Measurements from ENCODE around the gene MACROD2.

MACROD2 gene

DNA sequence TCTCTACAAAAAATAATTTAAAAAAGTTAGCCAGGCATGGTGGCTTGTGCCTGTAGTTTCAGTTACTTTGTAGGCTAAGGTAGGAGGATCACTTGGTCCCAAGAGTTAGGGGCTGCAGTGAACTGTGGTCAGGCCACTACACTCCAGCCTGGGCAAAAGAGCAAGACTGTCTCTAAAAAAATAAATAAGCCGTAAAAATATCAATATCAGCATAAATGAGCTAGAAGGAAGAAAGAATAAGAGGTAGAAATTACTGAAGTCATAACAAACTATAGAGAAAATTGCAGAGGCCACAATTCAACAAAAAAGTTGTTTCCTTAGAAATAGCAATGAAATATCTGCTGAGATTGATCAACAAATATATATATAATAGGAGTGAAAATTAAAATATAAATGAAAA, 1169.4 kb downstream of the MACROD2 start:
- CTCF ChIA-PET: no interaction called here
- TF ChIP-seq, protein P1, sequence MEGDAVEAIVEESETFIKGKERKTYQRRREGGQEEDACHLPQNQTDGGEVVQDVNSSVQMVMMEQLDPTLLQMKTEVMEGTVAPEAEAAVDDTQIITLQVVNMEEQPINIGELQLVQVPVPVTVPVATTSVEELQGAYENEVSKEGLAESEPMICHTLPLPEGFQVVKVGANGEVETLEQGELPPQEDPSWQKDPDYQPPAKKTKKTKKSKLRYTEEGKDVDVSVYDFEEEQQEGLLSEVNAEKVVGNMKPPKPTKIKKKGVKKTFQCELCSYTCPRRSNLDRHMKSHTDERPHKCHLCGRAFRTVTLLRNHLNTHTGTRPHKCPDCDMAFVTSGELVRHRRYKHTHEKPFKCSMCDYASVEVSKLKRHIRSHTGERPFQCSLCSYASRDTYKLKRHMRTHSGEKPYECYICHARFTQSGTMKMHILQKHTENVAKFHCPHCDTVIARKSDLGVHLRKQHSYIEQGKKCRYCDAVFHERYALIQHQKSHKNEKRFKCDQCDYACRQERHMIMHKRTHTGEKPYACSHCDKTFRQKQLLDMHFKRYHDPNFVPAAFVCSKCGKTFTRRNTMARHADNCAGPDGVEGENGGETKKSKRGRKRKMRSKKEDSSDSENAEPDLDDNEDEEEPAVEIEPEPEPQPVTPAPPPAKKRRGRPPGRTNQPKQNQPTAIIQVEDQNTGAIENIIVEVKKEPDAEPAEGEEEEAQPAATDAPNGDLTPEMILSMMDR (IDR thresholded peaks at IDR 0.05; ENCODE audit: insufficient read depth, low read length, missing control alignments): no peak
- H3K4me3 ChIP-seq (ENCODE audit: low read depth, low read length): no peak overlapping the region
- POLR2A ChIA-PET: no interaction called here
- no peak for DNase-seq (ENCODE audit: low read depth, low spot score)

DNA sequence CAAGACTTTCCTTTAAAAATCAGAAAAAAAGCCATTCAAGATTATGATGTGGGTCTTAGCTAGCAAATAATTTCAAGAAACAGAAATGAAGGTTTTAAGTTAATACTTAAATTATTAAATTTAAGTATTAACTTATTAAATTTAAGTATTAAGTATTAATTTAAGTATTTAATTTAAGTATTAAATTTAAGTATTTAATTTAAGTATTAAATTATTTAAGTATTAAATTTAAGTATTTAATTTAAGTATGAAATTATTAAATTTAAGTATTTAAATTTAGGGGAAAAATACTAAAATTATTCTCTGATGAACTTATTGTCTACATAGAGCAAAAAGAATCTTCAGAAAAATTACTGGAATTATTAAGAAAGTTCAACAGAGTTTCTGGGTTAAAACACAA, 1171.4 kb downstream of the MACROD2 start:
- TF ChIP-seq, protein P1 (IDR thresholded peaks at IDR 0.05; ENCODE audit: insufficient read depth, low read length, missing control alignments): no peak
- no peak overlapping the region for H3K4me3 ChIP-seq (ENCODE audit: low read depth, low read length)
- no peak for DNase-seq (ENCODE audit: low read depth, low spot score)
- CTCF ChIA-PET: no interaction called here
- POLR2A ChIA-PET: no interaction called here

DNA sequence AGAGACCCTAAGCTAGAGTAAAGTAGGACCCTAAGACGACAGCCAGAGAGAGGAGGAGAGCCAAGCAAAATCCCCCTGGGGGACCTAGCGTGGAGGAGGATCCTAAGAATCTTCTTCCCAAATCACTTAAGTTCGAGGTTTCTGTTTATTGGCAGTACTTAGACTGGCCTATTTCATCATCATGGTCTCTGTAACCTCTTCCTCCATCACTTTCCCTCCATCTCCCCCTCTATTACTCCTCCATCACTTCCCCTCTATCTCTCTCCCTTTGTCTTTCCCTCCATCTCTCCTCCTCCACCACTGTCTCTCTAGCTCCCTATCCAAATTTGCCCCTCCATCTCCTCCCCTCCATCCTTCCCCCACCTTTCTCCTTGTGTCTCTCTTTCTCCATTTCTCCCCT, 1175.7 kb downstream of the MACROD2 start:
- no peak overlapping the region for H3K4me3 ChIP-seq (ENCODE audit: low read depth, low read length)
- ChIA-PET POLR2A (no interaction called here), CTCF (no interaction called here)
- no peak for DNase-seq (ENCODE audit: low read depth, low spot score)
- TF ChIP-seq, protein P1 (IDR thresholded peaks at IDR 0.05; ENCODE audit: insufficient read depth, low read length, missing control alignments): no peak

GRCh38 chr20:15176929-15177328, 1181.6 kb downstream of the MACROD2 start:
- DNase-seq (ENCODE audit: low read depth, low spot score): no peak
- POLR2A ChIA-PET: no interaction called here
- H3K4me3 ChIP-seq (ENCODE audit: low read depth, low read length): no peak overlapping the region
- TF ChIP-seq, protein P1 (IDR thresholded peaks at IDR 0.05; ENCODE audit: insufficient read depth, low read length, missing control alignments): no peak
- CTCF ChIA-PET: no interaction called here

- no peak overlapping the region for H3K4me3 ChIP-seq (ENCODE audit: low read depth, low read length)
- no peak for DNase-seq (ENCODE audit: low read depth, low spot score)
- ChIA-PET CTCF (no interaction called here), POLR2A (no interaction called here)
- TF ChIP-seq, protein P1 (IDR thresholded peaks at IDR 0.05; ENCODE audit: insufficient read depth, low read length, missing control alignments): no peak
Measured at GRCh38 chr20:15178581-15178980, 1183.3 kb downstream of the MACROD2 start.

- TF ChIP-seq, protein P1 (IDR thresholded peaks at IDR 0.05; ENCODE audit: insufficient read depth, low read length, missing control alignments): no peak
- no peak for DNase-seq (ENCODE audit: low read depth, low spot score)
- ChIA-PET POLR2A (no interaction called here), CTCF (no interaction called here)
- no peak overlapping the region for H3K4me3 ChIP-seq (ENCODE audit: low read depth, low read length)
Measured at GRCh38 chr20:15179381-15179780, 1184.1 kb downstream of the MACROD2 start.
